Calu3 (cell line): ENCODE data around the gene RPS6KA2. TPM values are rescaled to one million over a fixed set of nuclear protein-coding genes. Genes with fewer than 3 reads are reported as not detected.

Source experiments
- BruUV-seq: library from RNA; stranded (reverse); fragments of 400-500 nt; replicated peaks from 2 replicates; lab custom pipeline; 2021; lab: Mats Ljungman, UMichigan
- CTCF ChIA-PET: fragments of 300-600 bp; sonication (Branson Sonifier 250); formaldehyde crosslinking; loops from one replicate; lab custom pipeline; 2022; ENCODE audit warnings: antibody characterized with exemption; lab: Charles Lee
- DNase-seq: peaks from one replicate; pipeline ENCODE4 v3.0.0; 2022
- H3K27ac Mint-ChIP-seq: one replicate; pipeline ENCODE4 v1.8.0; 2022; ENCODE audit warnings: mixed read lengths; ENCODE audit not compliant: unreplicated experiment
- H3K27me3 Mint-ChIP-seq: one replicate; pipeline ENCODE4 v1.8.0; 2022; ENCODE audit warnings: mixed read lengths; ENCODE audit not compliant: unreplicated experiment
- H3K36me3 Mint-ChIP-seq: one replicate; pipeline ENCODE4 v1.8.0; 2022; ENCODE audit warnings: mild to moderate bottlenecking, moderate library complexity, mixed read lengths; ENCODE audit not compliant: insufficient read depth, unreplicated experiment
- H3K4me1 Mint-ChIP-seq: one replicate; pipeline ENCODE4 v1.8.0; 2022; ENCODE audit warnings: mild to moderate bottlenecking, low read depth, mixed read lengths; ENCODE audit not compliant: unreplicated experiment
- H3K4me3 Mint-ChIP-seq: one replicate; pipeline ENCODE4 v1.8.0; 2022; ENCODE audit warnings: mild to moderate bottlenecking, low read depth, moderate library complexity, mixed read lengths; ENCODE audit not compliant: unreplicated experiment
- H3K9me3 Mint-ChIP-seq: one replicate; pipeline ENCODE4 v1.8.0; 2022; ENCODE audit warnings: low read depth, mixed read lengths; ENCODE audit not compliant: unreplicated experiment
- intact Hi-C: fragments of 100-400 bp; cut with micrococcal nuclease; formaldehyde crosslinking; loops from one replicate; pipeline ENCODE4 v1.10.0; 2022; ENCODE audit not compliant: unreplicated experiment
- total RNA-seq: library from RNA; stranded (reverse); gene quantifications from 2 replicates; pipeline ENCODE4 v1.2.3, GENCODE V29; 2022
- TF ChIP-seq, protein P1 (sequence below): fragments of 200-600 bp; IDR thresholded peaks from one replicate; pipeline ENCODE4 v1.8.0; 2022; ENCODE audit warnings: antibody characterized with exemption; ENCODE audit not compliant: unreplicated experiment

The RPS6KA2 gene
- total RNA-seq, 1 experiment from 2014 or later, result 41.3 TPM

DNA sequence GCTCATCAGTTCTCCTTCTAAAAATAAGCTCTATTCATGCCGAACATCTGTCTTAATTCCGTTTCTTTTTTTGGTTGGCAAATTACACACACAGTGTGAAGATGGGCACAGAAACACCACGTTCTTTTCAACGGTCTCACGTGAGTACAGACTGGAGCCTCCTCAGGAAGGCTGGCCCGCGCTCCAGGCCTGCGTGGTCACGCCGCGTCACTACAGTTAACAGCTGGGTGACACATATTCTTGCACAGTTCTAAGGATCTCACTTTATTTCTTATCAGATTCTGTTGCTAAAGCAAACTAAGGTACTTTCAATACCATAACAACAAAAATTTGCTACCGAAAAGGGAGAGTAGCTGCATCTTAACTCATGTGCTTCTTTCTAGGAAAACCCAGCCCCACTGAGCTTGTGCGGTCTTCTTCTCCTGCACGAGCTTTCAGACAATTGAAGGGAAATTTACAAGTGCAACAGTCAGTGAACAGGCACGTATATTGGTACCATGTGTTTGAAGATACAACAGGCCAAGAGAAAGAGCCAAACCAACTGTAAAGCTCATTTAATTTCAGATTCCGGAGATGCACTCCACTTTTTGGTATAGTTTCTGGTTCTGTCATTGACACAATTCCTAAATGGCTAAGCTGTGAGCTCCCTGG lies 188.7 kb downstream of the RPS6KA2 start:
- no peak for DNase-seq
- Mint-ChIP-seq H3K36me3 (peaks cover 11% of the 10 kb centered on the region), H3K27me3 (no peaks in the 10 kb centered on the region), H3K4me3 (no peak overlapping the region), H3K27ac (no peak overlapping the region), H3K4me1 (no peaks in the 10 kb centered on the region), H3K9me3 (no peaks in the 10 kb centered on the region)
- TF ChIP-seq, protein P1, sequence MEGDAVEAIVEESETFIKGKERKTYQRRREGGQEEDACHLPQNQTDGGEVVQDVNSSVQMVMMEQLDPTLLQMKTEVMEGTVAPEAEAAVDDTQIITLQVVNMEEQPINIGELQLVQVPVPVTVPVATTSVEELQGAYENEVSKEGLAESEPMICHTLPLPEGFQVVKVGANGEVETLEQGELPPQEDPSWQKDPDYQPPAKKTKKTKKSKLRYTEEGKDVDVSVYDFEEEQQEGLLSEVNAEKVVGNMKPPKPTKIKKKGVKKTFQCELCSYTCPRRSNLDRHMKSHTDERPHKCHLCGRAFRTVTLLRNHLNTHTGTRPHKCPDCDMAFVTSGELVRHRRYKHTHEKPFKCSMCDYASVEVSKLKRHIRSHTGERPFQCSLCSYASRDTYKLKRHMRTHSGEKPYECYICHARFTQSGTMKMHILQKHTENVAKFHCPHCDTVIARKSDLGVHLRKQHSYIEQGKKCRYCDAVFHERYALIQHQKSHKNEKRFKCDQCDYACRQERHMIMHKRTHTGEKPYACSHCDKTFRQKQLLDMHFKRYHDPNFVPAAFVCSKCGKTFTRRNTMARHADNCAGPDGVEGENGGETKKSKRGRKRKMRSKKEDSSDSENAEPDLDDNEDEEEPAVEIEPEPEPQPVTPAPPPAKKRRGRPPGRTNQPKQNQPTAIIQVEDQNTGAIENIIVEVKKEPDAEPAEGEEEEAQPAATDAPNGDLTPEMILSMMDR, result no peak
- intact Hi-C loops, result no loop called here
- no TSS peak for BruUV-seq
- CTCF ChIA-PET, result no interaction called here

DNA sequence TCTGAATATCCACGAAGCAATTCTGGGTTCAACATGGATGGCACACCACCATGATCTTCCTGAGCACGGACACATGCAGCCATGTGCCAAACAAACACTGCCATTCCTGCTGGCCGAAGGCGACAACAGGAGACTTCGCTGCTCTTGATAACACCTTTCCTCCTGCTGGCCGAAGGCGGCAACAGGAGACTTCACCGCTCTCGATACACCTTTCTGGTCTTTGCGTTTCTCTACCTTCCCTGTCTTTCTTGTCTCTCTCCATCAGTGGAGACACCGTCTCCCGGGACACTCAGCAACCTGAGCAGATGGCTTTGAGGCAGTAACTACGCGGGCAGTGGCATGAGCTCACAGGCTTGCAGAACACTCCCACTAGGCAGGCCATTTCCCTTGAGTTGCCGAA lies 189.4 kb downstream of the RPS6KA2 start:
- Mint-ChIP-seq H3K27ac (no peak overlapping the region), H3K4me1 (no peaks in the 10 kb centered on the region), H3K9me3 (no peaks in the 10 kb centered on the region), H3K36me3 (peaks cover 11% of the 10 kb centered on the region), H3K27me3 (no peaks in the 10 kb centered on the region), H3K4me3 (no peak overlapping the region)
- DNase-seq, result no peak
- CTCF ChIA-PET, result no interaction called here
- BruUV-seq, result no TSS peak
- intact Hi-C loops, result no loop called here
- TF ChIP-seq, protein P1, result no peak

DNA sequence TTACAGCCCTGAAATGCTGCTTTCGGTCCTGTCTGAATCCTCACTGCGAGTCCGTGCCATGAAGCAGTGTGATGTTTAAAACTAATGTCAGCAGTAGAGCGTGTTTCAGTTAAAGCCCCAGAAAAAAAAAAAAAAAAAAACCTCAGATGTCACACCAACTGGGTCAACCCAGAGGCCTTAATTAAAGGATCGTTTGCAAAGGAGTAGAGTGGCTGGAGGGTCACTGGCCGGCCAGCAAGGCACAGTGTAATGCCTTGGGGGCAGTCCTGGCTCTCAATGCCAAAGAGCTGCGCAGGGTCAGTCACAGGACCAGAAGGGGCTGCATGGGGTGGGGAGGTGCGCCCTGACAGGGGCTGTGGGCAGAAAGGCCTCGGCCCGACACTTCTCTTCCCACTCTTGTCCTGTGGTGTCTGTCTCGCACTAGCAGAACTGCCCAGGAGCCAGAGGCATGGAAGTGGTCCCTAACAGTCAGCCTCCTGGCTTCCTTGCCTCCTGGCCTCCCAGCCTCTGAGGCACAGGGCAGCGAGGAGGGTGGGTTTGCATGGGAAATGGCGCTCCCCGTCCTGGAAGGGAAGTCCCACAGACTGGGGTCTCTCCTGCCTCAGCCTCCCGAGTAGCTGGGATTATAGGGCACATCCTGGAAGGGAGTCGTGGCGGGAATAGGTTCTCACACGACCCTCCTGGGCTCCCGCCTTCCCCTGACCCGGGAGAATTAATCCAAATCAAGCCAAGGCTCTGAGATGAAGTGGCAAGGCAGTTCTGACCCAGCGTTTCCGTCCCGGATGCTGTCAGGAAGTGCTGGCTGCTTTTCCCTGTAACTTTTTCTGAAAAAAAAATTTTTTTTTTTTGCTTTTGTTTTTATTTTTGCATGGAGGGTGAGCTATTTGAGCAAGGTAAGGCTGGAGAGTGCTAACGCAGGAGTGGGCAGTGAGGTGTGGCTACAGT lies 190.6 kb downstream of the RPS6KA2 start:
- Mint-ChIP-seq H3K36me3 (peaks cover 11% of the 10 kb centered on the region), H3K4me1 (no peaks in the 10 kb centered on the region), H3K4me3 (no peak overlapping the region), H3K27me3 (no peaks in the 10 kb centered on the region), H3K27ac (no peak overlapping the region), H3K9me3 (no peaks in the 10 kb centered on the region)
- no peak for DNase-seq
- BruUV-seq, result no TSS peak
- TF ChIP-seq, protein P1, result no peak
- intact Hi-C loops, result no loop called here
- CTCF ChIA-PET, result no interaction called here

GRCh38 chr6:166435574-166435973 lies 191.5 kb downstream of the RPS6KA2 start:
- no peak overlapping the region for H3K27ac Mint-ChIP-seq
- no peak for DNase-seq
- CTCF ChIA-PET, result no interaction called here
- no peaks in the 10 kb centered on the region for H3K9me3 Mint-ChIP-seq
- no peak overlapping the region for H3K4me3 Mint-ChIP-seq
- no peaks in the 10 kb centered on the region for H3K4me1 Mint-ChIP-seq
- no TSS peak for BruUV-seq
- intact Hi-C loops, result no loop called here
- H3K27me3 Mint-ChIP-seq, result no peaks in the 10 kb centered on the region
- TF ChIP-seq, protein P1, result no peak
- peaks cover 13% of the 10 kb centered on the region for H3K36me3 Mint-ChIP-seq
